NAMALWA (cell line): ENCODE results near the gene OR2S2.

Experiments used
- DNase-seq: peaks from one replicate; pipeline ENCODE4 v3.0.0-alpha.2; 2015; ENCODE audit warnings: low spot score

Gene OR2S2

GRCh38 chr9:35909274-35909673 lies 48.7 kb downstream of the OR2S2 start, which contains the start of gene SPAAR:
TSS of gene SPAAR (plus strand) at chr9:35909490. CDS start at chr9:35910464, 974 bp downstream.
- DNase-seq, result no peak

- no peak for DNase-seq
Measured at GRCh38 chr9:35908504-35909125, 49.3 kb downstream of the OR2S2 start.

- DNase-seq, result no peak
Measured at GRCh38 chr9:35907711-35908503, 50.0 kb downstream of the OR2S2 start.
